Prostate gland (tissue), 2 donors: ENCODE results near the gene GMPPB.

Experiments
- CTCF ChIP-seq, 4 experiments: fragments of 200-600 bp in 2 of 4; fragments of 450-650 bp in 2 of 4; sonication (generic) in 2 of 4; IDR thresholded peaks; 1 replicate in 3 of 4; 2 replicates in 1 of 4; pipeline ENCODE4 v1.5.1; 2016 to 2019; ENCODE audit warnings: antibody characterized with exemption in 4 of 4, mild to moderate bottlenecking in 2 of 4, moderate library complexity in 2 of 4
- POLR2A ChIP-seq: fragments of 450-650 bp; IDR thresholded peaks from one replicate; pipeline ENCODE4 v1.6.1; 2016; ENCODE audit warnings: antibody characterized with exemption, mild to moderate bottlenecking

GRCh38 chr3:49733551-49733950 lies 9.8 kb upstream of the GMPPB start:
- TF ChIP-seq CTCF (IDR thresholded peaks at IDR 0.05) = no peak
- no peak for TF ChIP-seq POLR2A
